DMS 273 treated with DMSO at 0.1 percent for 48 hours (cell line): Measurements from ENCODE around the gene ISCU.
"Not testable (repeated sequence)": the region's sequence is repeated elsewhere in the genome, so short reads cannot be mapped to it uniquely, and the experiment has no call there.

Experiments
- DNase-seq: peaks from one replicate; lab custom pipeline; 2025; lab: John Stamatoyannopoulos, UW

Gene ISCU

GRCh38 chr12:108589028-108589839 lies 26.8 kb downstream of the ISCU start:
- DNase-seq = no peak

GRCh38 chr12:108589840-108590229 lies 27.4 kb downstream of the ISCU start:
- no peak for DNase-seq

- DNase-seq = not testable (repeated sequence)
Observed at GRCh38 chr12:108590463-108590862, 28.1 kb downstream of the ISCU start.

GRCh38 chr12:108591267-108591980 lies 29.0 kb downstream of the ISCU start:
- DNase-seq = no peak

GRCh38 chr12:108592033-108592909 lies 29.9 kb downstream of the ISCU start:
- no peak for DNase-seq

- no peak for DNase-seq
Observed at GRCh38 chr12:108594323-108594903, 32.0 kb downstream of the ISCU start.

GRCh38 chr12:108594960-108595710 lies 32.7 kb downstream of the ISCU start:
- no peak for DNase-seq

- no peak for DNase-seq
Observed at GRCh38 chr12:108595711-108596647, 33.6 kb downstream of the ISCU start.

GRCh38 chr12:108596854-108597558 lies 34.6 kb downstream of the ISCU start:
- no peak for DNase-seq

- DNase-seq = no peak
Observed at GRCh38 chr12:108597559-108598471, 35.4 kb downstream of the ISCU start, which contains the start of gene TMEM119. Gene TMEM119, minus strand, starts transcription at chr12:108598084. Its CDS starts 5,701 bp downstream, at chr12:108592383.

- no peak for DNase-seq
Observed at GRCh38 chr12:108598553-108599250, 36.3 kb downstream of the ISCU start.

- no peak for DNase-seq
Observed at GRCh38 chr12:108599541-108599940, 37.1 kb downstream of the ISCU start.

GRCh38 chr12:108599948-108600701 lies 37.7 kb downstream of the ISCU start:
- no peak for DNase-seq

- DNase-seq = no peak
Observed at GRCh38 chr12:108600702-108601007, 38.3 kb downstream of the ISCU start.

GRCh38 chr12:108602209-108602705 lies 39.9 kb downstream of the ISCU start:
- no peak for DNase-seq

- DNase-seq = no peak
Observed at GRCh38 chr12:108602976-108603704, 40.7 kb downstream of the ISCU start.
